Testis (tissue), 3 donors: ENCODE data around the gene RNGTT. TPM values are rescaled to one million over a fixed set of nuclear protein-coding genes. Genes with fewer than 3 reads are reported as not detected.

Experiments
- DNase-seq: peaks from one replicate; pipeline ENCODE4 v3.0.0-alpha.2; 2019
- H3K27ac ChIP-seq, 2 donors: fragments of 200-600 bp; sonication (generic); one replicate each; pipeline ENCODE4 v1.5.1; 2019
- H3K27me3 ChIP-seq: fragments of 200-600 bp; sonication (generic); one replicate; pipeline ENCODE4 v1.5.1; 2019
- H3K36me3 ChIP-seq: fragments of 200-600 bp; sonication (generic); one replicate; pipeline ENCODE4 v1.5.1; 2017; ENCODE audit warnings: low read depth; ENCODE audit errors: missing control alignments
- H3K4me1 ChIP-seq: fragments of 200-600 bp; sonication (generic); one replicate; pipeline ENCODE4 v1.5.1; 2019
- H3K4me3 ChIP-seq, 2 donors: fragments of 200-600 bp; sonication (generic); one replicate each; pipeline ENCODE4 v1.5.1; 2017 to 2019
- H3K9me3 ChIP-seq: fragments of 200-600 bp; sonication (generic); one replicate; pipeline ENCODE4 v1.5.1; 2017
- POLR2A ChIP-seq: fragments of 450-650 bp; IDR thresholded peaks from one replicate; pipeline ENCODE4 v1.6.1; 2017; ENCODE audit warnings: antibody characterized with exemption, mild to moderate bottlenecking, moderate library complexity
- WGBS, 2 donors: methylation state at CpG; one replicate each; pipeline ENCODE4 v1.1.5; 2018; 5-methylcytosine and 5-hydroxymethylcytosine counted together
- intact Hi-C: fragments of 100-400 bp; cut with DNase I; formaldehyde crosslinking; loops from one replicate; pipeline ENCODE4 v1.15.1; 2023; ENCODE audit warnings: low total_unique reads
- polyA plus RNA-seq: library from polyadenylated mRNA; stranded (reverse); fragments of 350-450 nt; fragmentation: Illumina TruSeq; extraction: RNeasy Lipid Tissue Mini Kit (QIAGEN cat#74804); gene quantifications from one replicate; pipeline ENCODE4 v1.2.3, GENCODE V29; 2014; ENCODE audit warnings: low read depth, low replicate concordance; ENCODE audit not compliant: insufficient read depth
- total RNA-seq, 2 donors: library from RNA; depleted of rRNA; stranded (reverse); fragments of >200 nt; gene quantifications; one replicate each; pipeline ENCODE4 v1.2.3, GENCODE V29; 2016
- TF ChIP-seq, protein P1 (sequence below), 3 experiments: fragments of 450-650 bp in 2 of 3; fragments of 200-600 bp in 1 of 3; sonication (generic) in 1 of 3; IDR thresholded peaks; one replicate each; pipeline ENCODE4 v1.5.1; 2016 to 2019; ENCODE audit warnings: antibody characterized with exemption in 3 of 3, mild to moderate bottlenecking in 2 of 3, moderate library complexity in 1 of 3

The RNGTT gene
- total and polyA plus RNA-seq, 3 donors from 2014 or later: 19.4 to 27.0 (median 22.1) TPM

DNA sequence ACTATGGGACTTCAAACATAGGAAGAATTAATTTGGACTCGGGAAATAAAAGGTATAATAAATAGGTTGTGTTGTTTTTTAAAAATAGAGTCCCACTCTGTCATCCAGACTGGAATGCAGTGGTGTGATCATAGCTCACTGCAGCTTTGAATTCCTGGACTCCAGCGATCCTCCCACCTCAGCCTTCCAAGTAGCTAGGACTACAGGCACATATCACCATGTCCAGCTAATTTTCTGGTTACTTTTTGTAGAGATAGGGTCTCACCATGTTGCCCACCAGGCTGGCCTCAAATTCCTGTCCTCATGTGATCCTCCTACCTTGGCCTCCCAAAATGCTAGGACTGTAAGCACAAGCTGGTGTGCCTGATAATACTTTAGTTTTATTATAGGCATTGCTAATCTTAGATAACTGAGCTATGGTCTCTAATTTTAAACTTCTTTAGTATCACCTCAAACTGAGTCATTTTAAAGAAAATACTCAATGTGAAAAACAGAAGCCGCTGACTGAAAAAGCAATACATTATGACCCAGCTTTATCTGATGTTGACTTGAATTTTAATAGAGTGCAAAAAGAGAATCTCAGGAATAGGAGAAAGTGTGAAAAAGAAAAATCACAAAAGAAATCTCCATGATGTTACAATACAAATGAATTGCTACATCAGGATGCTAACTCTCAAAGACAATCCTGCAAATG is 251.0 kb downstream of the RNGTT start:
- 94 to 96% methylated on average over 3 of the region's 3 CpGs for WGBS, 2 donors
- no peak for DNase-seq
- H3K27me3 ChIP-seq: no peaks in the 10 kb centered on the region
- H3K4me3 ChIP-seq: no peak overlapping the region
- H3K4me1 ChIP-seq: peaks cover 4% of the 10 kb centered on the region
- H3K9me3 ChIP-seq: no peaks in the 10 kb centered on the region
- no peak for TF ChIP-seq POLR2A
- TF ChIP-seq, protein P1, sequence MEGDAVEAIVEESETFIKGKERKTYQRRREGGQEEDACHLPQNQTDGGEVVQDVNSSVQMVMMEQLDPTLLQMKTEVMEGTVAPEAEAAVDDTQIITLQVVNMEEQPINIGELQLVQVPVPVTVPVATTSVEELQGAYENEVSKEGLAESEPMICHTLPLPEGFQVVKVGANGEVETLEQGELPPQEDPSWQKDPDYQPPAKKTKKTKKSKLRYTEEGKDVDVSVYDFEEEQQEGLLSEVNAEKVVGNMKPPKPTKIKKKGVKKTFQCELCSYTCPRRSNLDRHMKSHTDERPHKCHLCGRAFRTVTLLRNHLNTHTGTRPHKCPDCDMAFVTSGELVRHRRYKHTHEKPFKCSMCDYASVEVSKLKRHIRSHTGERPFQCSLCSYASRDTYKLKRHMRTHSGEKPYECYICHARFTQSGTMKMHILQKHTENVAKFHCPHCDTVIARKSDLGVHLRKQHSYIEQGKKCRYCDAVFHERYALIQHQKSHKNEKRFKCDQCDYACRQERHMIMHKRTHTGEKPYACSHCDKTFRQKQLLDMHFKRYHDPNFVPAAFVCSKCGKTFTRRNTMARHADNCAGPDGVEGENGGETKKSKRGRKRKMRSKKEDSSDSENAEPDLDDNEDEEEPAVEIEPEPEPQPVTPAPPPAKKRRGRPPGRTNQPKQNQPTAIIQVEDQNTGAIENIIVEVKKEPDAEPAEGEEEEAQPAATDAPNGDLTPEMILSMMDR (IDR thresholded peaks at IDR 0.05): no peak
- no peak overlapping the region for H3K27ac ChIP-seq
- intact Hi-C loops: no loop called here
- H3K36me3 ChIP-seq: no peaks in the 10 kb centered on the region

DNA sequence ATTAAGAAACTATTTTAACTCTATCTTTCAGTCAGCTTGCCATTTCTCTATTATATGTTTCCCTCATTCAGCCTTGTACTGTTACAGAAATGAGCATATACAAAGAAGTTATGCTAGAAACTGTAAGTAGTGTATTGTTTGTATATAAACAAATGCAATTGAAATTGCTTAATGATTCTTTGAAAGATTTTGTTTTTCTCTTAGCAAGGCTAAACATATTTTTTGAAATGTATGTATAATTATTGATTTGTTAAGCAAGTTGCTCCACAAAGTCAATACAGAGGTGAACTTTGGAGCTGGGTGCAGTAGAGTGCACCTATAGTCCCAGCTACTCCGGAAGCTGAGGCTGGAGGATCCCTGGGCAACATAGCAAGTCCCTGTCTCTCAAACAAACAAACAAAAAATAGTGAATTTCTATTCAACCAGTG is 253.6 kb downstream of the RNGTT start:
- H3K9me3 ChIP-seq: no peaks in the 10 kb centered on the region
- DNase-seq: no peak
- WGBS, 2 donors: 95 to 100% methylated on average over 1 of the region's 1 CpG
- H3K27me3 ChIP-seq: no peaks in the 10 kb centered on the region
- intact Hi-C loops: no loop called here
- no peaks in the 10 kb centered on the region for H3K36me3 ChIP-seq
- TF ChIP-seq, protein P1 (IDR thresholded peaks at IDR 0.05): no peak
- TF ChIP-seq POLR2A: no peak
- no peak overlapping the region for H3K4me3 ChIP-seq
- H3K27ac ChIP-seq: no peak overlapping the region
- H3K4me1 ChIP-seq: peaks cover 4% of the 10 kb centered on the region

DNA sequence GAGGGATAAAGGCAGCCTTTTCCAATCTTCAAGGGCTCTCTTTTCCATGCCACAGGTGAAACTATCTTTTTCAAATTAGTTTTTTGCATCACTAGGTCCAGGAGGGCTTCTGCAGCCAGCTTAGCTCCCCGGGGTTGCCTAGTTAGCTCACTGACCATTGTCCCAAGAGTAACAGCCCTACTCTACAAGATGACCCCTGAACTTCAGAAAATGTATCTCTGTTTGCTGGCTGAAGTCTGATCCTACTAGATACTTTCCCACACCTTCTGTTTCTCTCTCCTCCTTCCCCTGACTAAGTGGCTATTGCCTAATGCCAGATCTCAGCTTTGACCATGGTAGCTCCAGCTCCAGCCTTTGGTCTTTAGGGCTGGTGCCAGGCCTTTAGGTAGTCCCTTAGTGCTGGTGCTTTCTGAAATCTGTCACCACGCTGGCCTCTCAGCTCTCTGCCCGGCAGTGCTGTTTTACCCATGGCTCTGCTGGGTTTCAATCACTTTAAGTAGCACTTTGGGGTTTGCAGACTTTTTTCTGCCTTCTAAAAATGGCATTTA is 255.1 kb downstream of the RNGTT start:
- Histone ChIP-seq H3K27ac (no peak overlapping the region), H3K27me3 (no peaks in the 10 kb centered on the region), H3K4me3 (no peak overlapping the region), H3K4me1 (peaks cover 4% of the 10 kb centered on the region), H3K36me3 (no peaks in the 10 kb centered on the region), H3K9me3 (no peaks in the 10 kb centered on the region)
- DNase-seq: no peak
- intact Hi-C loops: no loop called here
- TF ChIP-seq POLR2A: no peak
- TF ChIP-seq, protein P1 (IDR thresholded peaks at IDR 0.05): no peak
- WGBS, 2 donors: 84 to 95% methylated on average over 3 of the region's 3 CpGs

DNA sequence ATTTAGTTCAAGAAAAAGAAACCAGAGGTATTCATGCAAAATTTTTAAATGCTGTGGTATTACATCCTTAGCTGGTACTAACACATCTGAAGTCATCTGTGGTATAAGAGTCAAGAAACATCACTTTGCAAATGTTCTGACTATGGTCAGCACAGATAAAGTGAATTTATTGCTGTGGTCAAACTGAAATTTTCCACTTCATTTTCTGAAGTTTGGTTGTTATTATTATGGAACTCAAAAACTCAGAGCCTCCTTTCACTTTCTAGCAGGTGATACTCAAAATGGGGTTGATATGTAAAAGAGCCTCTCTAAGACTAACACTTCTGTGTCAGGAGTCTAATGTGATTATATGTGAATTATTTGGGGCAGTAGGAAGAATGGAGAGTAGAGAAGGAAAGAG is 257.8 kb downstream of the RNGTT start:
- Histone ChIP-seq H3K4me3 (no peak overlapping the region), H3K27me3 (no peaks in the 10 kb centered on the region), H3K9me3 (no peaks in the 10 kb centered on the region), H3K27ac (no peak overlapping the region), H3K4me1 (peaks cover 4% of the 10 kb centered on the region), H3K36me3 (no peaks in the 10 kb centered on the region)
- intact Hi-C loops: no loop called here
- TF ChIP-seq POLR2A: no peak
- TF ChIP-seq, protein P1 (IDR thresholded peaks at IDR 0.05): no peak
- no peak for DNase-seq

DNA sequence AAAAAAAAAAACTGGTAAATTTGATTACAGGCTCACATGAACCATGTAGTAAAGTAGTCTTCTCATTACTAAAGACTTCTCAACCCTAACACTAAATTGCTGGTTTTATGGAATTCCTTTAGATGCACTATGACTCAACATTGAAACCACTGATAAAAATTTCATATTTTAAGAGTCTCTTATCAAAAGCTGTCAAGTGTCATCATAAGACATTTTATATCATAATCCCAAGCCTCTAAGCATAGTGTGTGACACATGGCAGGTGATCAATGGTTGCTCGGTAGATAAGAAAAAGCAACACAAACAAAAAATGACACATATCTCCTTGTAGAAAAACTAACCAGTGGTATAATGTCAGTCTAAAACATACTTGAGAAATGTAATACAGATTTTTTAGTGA is 258.4 kb downstream of the RNGTT start:
- Histone ChIP-seq H3K4me3 (no peak overlapping the region), H3K4me1 (peaks cover 4% of the 10 kb centered on the region), H3K36me3 (no peaks in the 10 kb centered on the region), H3K9me3 (no peaks in the 10 kb centered on the region), H3K27me3 (no peaks in the 10 kb centered on the region), H3K27ac (no peak overlapping the region)
- TF ChIP-seq, protein P1 (IDR thresholded peaks at IDR 0.05): no peak
- TF ChIP-seq POLR2A: no peak
- no peak for DNase-seq
- 79 to 89% methylated on average over 1 of the region's 1 CpG for WGBS, 2 donors
- intact Hi-C loops: no loop called here
